ENCODE measurements around the gene UHRF1.

The UHRF1 gene

GRCh38 chr19:4911314-4911713 is 2.0 kb downstream of the UHRF1 start:
- intact Hi-C loops (cut with DNase I; ENCODE audit: low total_unique reads): loop anchor here (2.0 to 5.0 kb wide), 2 partner anchors 41 to 99 kb away; no protein-coding TSS in a partner anchor
- TF ChIP-seq CTCF (IDR thresholded peaks at IDR 0.05): no peak
- peak overlapping the region; percentile 18 to 60 for H3K4me3 ChIP-seq
- no peaks in the 10 kb centered on the region for H3K36me3 ChIP-seq
- peaks cover 0 to 20% of the 10 kb centered on the region in 2 donors for H3K27me3 ChIP-seq
- H3K4me1 ChIP-seq: peaks cover 0 to 35% (median 31%) of the 10 kb centered on the region in 4 donors
- no peak for DNase-seq
- no peaks in the 10 kb centered on the region for H3K9me3 ChIP-seq
- H3K27ac ChIP-seq: peak overlapping the region; percentile 59 to 64

- intact Hi-C loops (cut with DNase I; ENCODE audit: low total_unique reads): loop anchor here (2.0 to 5.0 kb wide), 2 partner anchors 41 to 100 kb away; no protein-coding TSS in a partner anchor
- peaks cover 0 to 20% of the 10 kb centered on the region in 2 donors for H3K27me3 ChIP-seq
- peak overlapping the region; percentile 18 to 60 for H3K4me3 ChIP-seq
- peak overlapping the region; percentile 59 to 64 for H3K27ac ChIP-seq
- no peaks in the 10 kb centered on the region for H3K36me3 ChIP-seq
- TF ChIP-seq CTCF (IDR thresholded peaks at IDR 0.05): peak; percentile 62 to 76
- peak; percentile 69 to 84 for DNase-seq
- H3K4me1 ChIP-seq: peaks cover 0 to 35% (median 31%) of the 10 kb centered on the region in 4 donors
- no peaks in the 10 kb centered on the region for H3K9me3 ChIP-seq
These were observed 2.7 kb downstream of the UHRF1 start for GRCh38 chr19:4911786-4912672.

GRCh38 chr19:4913996-4914735 is 4.9 kb downstream of the UHRF1 start:
- no peak for DNase-seq
- Histone ChIP-seq H3K4me1 (peaks cover 0 to 32% (median 28%) of the 10 kb centered on the region in 4 donors), H3K27ac (no peak overlapping the region)

GRCh38 chr19:4914736-4915501 is 5.6 kb downstream of the UHRF1 start:
- H3K4me1 ChIP-seq: peaks cover 0 to 27% (median 21%) of the 10 kb centered on the region in 4 donors
- TF ChIP-seq CTCF (IDR thresholded peaks at IDR 0.05): no peak
- H3K27ac ChIP-seq: no peak overlapping the region
- no peaks in the 10 kb centered on the region for H3K27me3 ChIP-seq
- H3K4me3 ChIP-seq: peak overlapping the region in 1 of 2 donors; percentile 18
- H3K36me3 ChIP-seq: no peaks in the 10 kb centered on the region
- DNase-seq: no peak
- intact Hi-C loops (cut with DNase I; ENCODE audit: low total_unique reads): loop anchor here (5.0 kb wide), 1 partner anchor 103 kb away; no protein-coding TSS in a partner anchor
- no peaks in the 10 kb centered on the region for H3K9me3 ChIP-seq

More at GRCh38 chr19:4913996-4914735, 4.9 kb downstream of the UHRF1 start:
- no peak for TF ChIP-seq CTCF (IDR thresholded peaks at IDR 0.05)
- peaks cover 0 to 5% of the 10 kb centered on the region in 2 donors for H3K27me3 ChIP-seq
- no peaks in the 10 kb centered on the region for H3K36me3 ChIP-seq
- intact Hi-C loops (cut with DNase I; ENCODE audit: low total_unique reads): loop anchor here (5.0 kb wide), 1 partner anchor 102 kb away; no protein-coding TSS in a partner anchor
- no peaks in the 10 kb centered on the region for H3K9me3 ChIP-seq
- no peak overlapping the region for H3K4me3 ChIP-seq
